GM12874 (cell line): ENCODE results near the gene GPC6.

Source experiments
- TF ChIP-seq, protein P1 (sequence below): IDR thresholded peaks from 2 replicates; pipeline ENCODE4 v1.5.1; 2011; ENCODE audit warnings: low read depth, mild to moderate bottlenecking, control low read depth, low read length, moderate library complexity; ENCODE audit not compliant: insufficient read depth

The GPC6 gene

DNA sequence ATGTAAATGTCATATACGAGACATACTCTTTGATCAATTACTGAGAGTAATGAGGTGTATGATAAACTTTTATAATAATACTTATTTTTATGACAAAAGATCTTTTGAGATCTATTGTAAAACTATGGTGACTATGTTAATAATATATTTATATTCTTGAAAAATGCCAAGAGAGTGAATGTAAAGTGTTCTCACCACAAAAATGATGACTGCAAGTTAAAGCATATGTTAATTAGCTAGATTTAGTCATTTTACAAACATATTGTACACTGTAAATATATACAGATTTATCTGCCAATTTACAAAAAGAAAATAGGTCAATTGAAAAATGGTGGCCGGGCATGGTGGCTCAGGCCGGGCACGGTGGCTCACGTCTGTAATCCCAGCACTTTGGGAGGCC lies 81.0 kb downstream of the GPC6 start:
- TF ChIP-seq, protein P1, sequence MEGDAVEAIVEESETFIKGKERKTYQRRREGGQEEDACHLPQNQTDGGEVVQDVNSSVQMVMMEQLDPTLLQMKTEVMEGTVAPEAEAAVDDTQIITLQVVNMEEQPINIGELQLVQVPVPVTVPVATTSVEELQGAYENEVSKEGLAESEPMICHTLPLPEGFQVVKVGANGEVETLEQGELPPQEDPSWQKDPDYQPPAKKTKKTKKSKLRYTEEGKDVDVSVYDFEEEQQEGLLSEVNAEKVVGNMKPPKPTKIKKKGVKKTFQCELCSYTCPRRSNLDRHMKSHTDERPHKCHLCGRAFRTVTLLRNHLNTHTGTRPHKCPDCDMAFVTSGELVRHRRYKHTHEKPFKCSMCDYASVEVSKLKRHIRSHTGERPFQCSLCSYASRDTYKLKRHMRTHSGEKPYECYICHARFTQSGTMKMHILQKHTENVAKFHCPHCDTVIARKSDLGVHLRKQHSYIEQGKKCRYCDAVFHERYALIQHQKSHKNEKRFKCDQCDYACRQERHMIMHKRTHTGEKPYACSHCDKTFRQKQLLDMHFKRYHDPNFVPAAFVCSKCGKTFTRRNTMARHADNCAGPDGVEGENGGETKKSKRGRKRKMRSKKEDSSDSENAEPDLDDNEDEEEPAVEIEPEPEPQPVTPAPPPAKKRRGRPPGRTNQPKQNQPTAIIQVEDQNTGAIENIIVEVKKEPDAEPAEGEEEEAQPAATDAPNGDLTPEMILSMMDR = no peak

DNA sequence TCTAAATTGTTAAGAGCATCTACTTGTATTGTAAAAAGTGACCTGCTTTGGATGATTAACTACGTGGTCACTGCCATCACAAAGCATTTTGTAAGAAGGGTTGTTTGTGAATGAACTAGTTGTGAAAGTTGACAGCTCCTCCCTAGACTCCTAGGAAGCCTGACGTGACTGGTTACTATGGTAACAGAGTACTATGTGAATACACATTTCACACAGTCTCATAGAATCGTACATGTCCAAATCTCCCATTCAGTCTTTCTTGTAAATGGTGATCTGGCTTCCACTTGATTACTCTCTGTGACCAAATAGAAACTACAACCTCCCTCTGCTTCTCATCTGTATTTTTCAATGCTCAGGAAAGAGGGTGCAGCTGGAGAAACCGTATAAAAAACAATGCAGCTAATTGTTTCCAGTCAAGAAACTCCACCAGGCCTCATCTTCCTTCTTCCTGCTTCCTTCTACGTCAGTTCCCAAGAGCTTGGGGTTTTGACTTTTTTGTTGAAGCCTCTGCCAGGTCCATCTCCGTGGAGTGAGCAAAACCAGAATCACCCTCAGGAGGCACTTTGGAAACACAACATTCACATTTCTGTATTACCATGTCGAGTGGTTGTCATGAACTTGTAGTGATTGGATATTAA lies 83.4 kb downstream of the GPC6 start:
- TF ChIP-seq, protein P1 = no peak

DNA sequence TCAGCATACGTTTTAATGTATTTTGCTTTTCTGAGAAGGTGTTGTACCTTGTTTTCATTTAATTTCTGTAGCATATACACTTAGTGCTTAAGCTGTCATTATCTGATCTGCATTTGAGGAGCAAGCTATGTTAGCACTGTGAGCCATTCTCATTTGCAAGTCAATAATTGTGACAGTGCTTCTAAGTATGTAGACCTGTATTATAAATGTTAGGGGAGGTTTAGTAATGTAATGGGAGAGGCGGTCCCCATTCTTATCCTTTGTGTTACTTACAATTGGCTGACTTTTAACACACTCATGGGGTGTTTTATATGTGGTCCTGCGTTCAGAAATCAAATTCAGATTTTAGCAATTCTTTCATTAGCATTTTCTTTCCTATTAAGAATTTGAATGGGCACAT lies 90.2 kb downstream of the GPC6 start:
- TF ChIP-seq, protein P1 = no peak

DNA sequence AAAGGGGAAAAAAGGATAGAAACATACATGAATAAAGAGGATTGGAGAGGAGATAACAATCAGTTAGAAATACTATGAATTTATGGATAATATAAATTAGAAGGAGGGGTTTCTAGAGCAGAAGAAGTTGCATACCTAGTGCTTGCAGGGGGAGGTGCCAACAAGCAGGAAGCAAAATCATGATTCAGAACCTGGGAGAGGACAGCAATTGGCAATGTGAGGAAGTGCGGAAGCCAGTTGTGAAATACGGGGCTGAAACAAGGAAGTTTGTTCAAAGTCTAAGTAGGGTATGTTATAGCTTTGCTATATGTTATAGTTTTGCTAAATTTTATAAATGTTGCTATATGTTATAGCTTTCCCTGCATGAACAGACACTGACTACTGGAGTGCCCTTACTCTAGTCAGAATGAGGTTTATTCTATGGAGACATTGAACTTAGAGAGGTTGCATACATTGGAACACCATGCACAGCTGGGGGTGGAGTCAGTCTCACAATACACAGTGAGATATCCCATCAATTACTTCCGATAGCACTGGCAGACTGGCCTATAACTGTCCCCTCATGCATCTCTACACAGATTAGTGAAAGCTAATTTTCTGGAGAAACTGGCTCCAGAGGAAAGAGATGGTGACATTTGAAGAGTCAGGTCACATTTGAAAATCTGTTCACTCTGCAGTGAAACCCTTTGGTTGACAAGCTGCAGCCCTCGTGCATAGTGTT lies 92.1 kb downstream of the GPC6 start:
- TF ChIP-seq, protein P1 = no peak

DNA sequence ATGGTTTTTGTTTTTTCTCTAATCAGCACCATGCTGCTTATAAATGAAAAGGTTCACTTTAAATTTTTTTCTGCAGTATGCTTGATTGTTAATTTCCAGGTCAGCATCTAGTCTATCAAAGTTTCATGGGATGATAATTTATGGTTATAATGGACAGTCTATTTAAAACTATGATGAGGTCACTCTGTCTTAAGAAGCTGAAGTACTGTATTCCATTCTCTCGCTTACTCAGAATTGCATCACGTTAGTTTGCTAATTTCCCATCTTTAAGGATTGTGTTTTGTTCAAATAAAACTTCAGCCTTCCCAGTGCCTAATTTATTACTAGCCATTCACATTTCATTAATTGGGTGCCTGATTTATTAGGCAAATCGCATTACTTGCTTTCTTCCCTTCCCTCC lies 94.3 kb downstream of the GPC6 start:
- TF ChIP-seq, protein P1 = no peak

DNA sequence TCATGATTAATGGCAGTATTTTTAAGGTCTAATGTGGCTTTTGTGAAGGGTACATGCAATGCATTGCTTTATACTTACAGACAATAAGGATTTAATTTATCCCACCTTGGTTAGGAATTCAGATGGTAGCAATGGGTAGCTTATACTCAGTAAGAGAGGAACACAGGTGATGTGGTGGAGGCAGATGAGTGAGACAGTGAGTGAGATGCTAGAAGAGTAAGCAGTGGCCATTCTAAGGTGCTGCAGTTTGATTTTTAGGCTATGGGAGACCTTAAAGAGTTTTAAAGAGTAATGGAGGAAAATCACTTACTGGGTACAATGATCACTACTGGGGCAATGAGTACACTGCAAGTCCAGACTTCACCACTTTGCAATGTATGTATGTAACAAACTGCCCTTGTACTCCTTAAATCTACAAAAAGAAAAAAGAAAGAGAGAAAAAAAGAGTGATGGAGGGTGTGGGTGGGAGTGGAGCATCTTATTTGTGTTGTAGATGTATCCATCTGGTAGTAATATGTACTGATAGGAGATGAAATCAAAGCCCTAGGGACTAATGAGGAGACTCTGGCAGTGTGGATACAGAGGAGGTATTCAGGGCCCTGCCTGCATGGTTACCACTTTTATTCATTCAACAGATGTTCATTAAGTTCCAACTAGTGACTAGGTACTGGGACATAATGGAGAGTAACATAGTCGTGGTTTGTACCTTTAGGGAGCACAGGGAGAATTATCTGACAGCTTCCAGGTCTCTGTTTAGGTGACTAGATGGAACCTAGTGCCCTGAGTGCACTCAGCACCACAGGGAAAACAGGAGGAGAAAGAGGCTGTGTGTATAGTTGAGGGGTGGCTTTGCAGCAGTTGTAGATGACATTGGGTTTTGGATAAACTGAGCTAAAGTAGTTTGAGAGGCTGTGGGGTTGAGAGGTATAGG lies 99.0 kb downstream of the GPC6 start:
- TF ChIP-seq, protein P1 = no peak

DNA sequence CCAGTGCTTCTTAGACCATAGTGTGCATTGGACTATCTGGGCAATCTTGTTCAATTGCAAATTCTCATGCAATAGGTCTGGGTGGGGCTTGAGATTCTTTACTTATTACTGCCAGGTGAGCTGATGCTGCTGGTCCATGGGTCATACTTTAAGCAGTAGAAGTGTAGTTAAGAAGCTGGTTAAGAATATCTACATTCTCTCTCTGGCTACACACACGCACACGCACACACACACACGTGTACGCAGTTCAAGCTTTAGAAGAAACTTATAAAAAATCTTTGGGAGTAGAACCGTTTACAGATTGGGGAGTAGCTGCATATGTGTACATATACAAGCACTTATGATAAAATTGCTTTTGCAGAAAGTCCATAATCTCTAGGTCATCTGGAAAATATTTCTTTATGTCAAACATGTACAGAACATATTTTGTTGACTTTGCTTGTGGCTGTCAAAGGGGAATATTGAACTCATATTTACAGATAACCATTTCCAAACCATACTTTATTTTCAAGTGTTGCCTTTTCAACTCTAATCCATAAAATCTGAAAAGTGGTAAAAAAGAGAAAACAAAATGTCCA lies 99.7 kb downstream of the GPC6 start:
- TF ChIP-seq, protein P1 = no peak
